GM23338 (cell line): Measurements from ENCODE around the gene YIPF3. TPM values are rescaled to one million over a fixed set of nuclear protein-coding genes. Genes with fewer than 3 reads are reported as not detected.

Experiments used
- ATAC-seq: fragments of 200-7000 bp; cut with Tn5 transposase; 3 replicates; pipeline ENCODE4 v1.9.1; 2020
- DNase-seq: peaks from one replicate; pipeline ENCODE4 v3.0.0-alpha.2; 2015; ENCODE audit warnings: low spot score
- H2AFZ ChIP-seq: fragments of 200-600 bp; sonication (generic); 2 replicates; pipeline ENCODE4 v1.8.0; 2016; ENCODE audit warnings: antibody characterized with exemption, mild to moderate bottlenecking, moderate library complexity
- H3F3A ChIP-seq: fragments of 200-600 bp; sonication (generic); replicated peaks from 2 replicates; pipeline ENCODE4 v1.8.0; 2017; ENCODE audit warnings: antibody characterized with exemption, mixed run types, low read depth
- H3K27ac ChIP-seq: fragments of 200-600 bp; sonication (generic); 2 replicates; pipeline ENCODE4 v1.6.1; 2016; ENCODE audit warnings: low read depth
- H3K27me3 ChIP-seq: fragments of 200-600 bp; sonication (generic); 2 replicates; pipeline ENCODE4 v1.8.0; 2016; ENCODE audit warnings: mild to moderate bottlenecking, mixed run types, moderate library complexity; ENCODE audit not compliant: insufficient read depth
- H3K36me3 ChIP-seq: fragments of 200-600 bp; sonication (generic); 2 replicates; pipeline ENCODE4 v1.8.0; 2016; ENCODE audit warnings: mild to moderate bottlenecking; ENCODE audit not compliant: insufficient read depth
- H3K4me1 ChIP-seq: fragments of 200-600 bp; sonication (generic); 2 replicates; pipeline ENCODE4 v1.8.0; 2016; ENCODE audit warnings: mild to moderate bottlenecking, moderate library complexity; ENCODE audit not compliant: insufficient read depth
- H3K4me2 ChIP-seq: fragments of 200-600 bp; sonication (generic); 2 replicates; pipeline ENCODE4 v1.7.1; 2017; ENCODE audit warnings: mixed run types
- H3K4me3 ChIP-seq: fragments of 200-600 bp; sonication (generic); 2 replicates; pipeline ENCODE4 v1.6.1; 2016; ENCODE audit warnings: mixed run types
- H3K79me2 ChIP-seq: fragments of 200-600 bp; sonication (generic); replicated peaks from 2 replicates; pipeline ENCODE4 v1.8.0; 2017; ENCODE audit warnings: mild to moderate bottlenecking; ENCODE audit not compliant: insufficient read depth
- H3K9me2 ChIP-seq: fragments of 200-600 bp; sonication (generic); 2 replicates; pipeline ENCODE4 v1.8.0; 2017; ENCODE audit not compliant: insufficient read depth
- H4K20me1 ChIP-seq: fragments of 200-600 bp; sonication (generic); replicated peaks from 2 replicates; pipeline ENCODE4 v1.8.0; 2017; ENCODE audit warnings: mild to moderate bottlenecking; ENCODE audit not compliant: insufficient read depth
- H3K27ac Mint-ChIP-seq: 2 replicates; pipeline ENCODE4 v1.8.0; 2020; ENCODE audit warnings: inconsistent platforms, mild to moderate bottlenecking, moderate library complexity, mixed read lengths
- H3K27me3 Mint-ChIP-seq: 3 replicates; pipeline ENCODE4 v1.8.0; 2022; ENCODE audit warnings: low read depth, mild to moderate bottlenecking, moderate library complexity, mixed read lengths, inconsistent platforms; ENCODE audit not compliant: insufficient read depth, poor library complexity
- H3K36me3 Mint-ChIP-seq: 3 replicates; pipeline ENCODE4 v1.8.0; 2021; ENCODE audit warnings: low read depth, mild to moderate bottlenecking, inconsistent platforms, moderate library complexity, mixed read lengths
- H3K4me1 Mint-ChIP-seq: 3 replicates; pipeline ENCODE4 v1.8.0; 2020; ENCODE audit warnings: mild to moderate bottlenecking, inconsistent platforms, mixed read lengths
- H3K4me3 Mint-ChIP-seq: 3 replicates; pipeline ENCODE4 v1.8.0; 2021; ENCODE audit warnings: moderate library complexity, mild to moderate bottlenecking, inconsistent platforms, mixed read lengths
- H3K9me3 Mint-ChIP-seq: 3 replicates; pipeline ENCODE4 v1.8.0; 2020; ENCODE audit warnings: moderate library complexity, mild to moderate bottlenecking, inconsistent platforms, mixed read lengths
- CREB1 ChIP-seq: fragments of 250-450 bp; sonication (Bioruptor Pico); IDR thresholded peaks from 2 replicates; pipeline ENCODE4 v1.5.0; 2020; ENCODE audit warnings: low read depth, mild to moderate bottlenecking, moderate library complexity
- CTCF ChIP-seq, 2 experiments: fragments of 200-600 bp in 1 of 2; sonication (generic) in 1 of 2; conservative IDR thresholded peaks; 2 replicates each; pipeline versions ENCODE4 v1.5.1 to v1.6.1; 2016 to 2017; ENCODE audit warnings: antibody characterized with exemption in 2 of 2, low read depth in 2 of 2, mild to moderate bottlenecking in 2 of 2, moderate library complexity in 1 of 2
- ETS1 ChIP-seq: IDR thresholded peaks from 2 replicates; pipeline ENCODE4 v1.6.1; 2016; ENCODE audit warnings: antibody characterized with exemption
- EZH2 ChIP-seq: fragments of 200-600 bp; sonication (generic); IDR thresholded peaks from one replicate; pipeline ENCODE4 v1.8.0; 2017; ENCODE audit warnings: antibody characterized with exemption, mild to moderate bottlenecking, low read depth; ENCODE audit not compliant: unreplicated experiment
- EZH2phosphoT487 ChIP-seq: fragments of 200-600 bp; sonication (generic); IDR thresholded peaks from one replicate; pipeline ENCODE4 v1.8.1; 2018; ENCODE audit warnings: antibody characterized with exemption; ENCODE audit not compliant: unreplicated experiment
- JUNB ChIP-seq: IDR thresholded peaks from one replicate; pipeline ENCODE4 v1.6.1; 2016; ENCODE audit warnings: antibody characterized with exemption; ENCODE audit not compliant: unreplicated experiment
- NANOG ChIP-seq: IDR thresholded peaks from 2 replicates; pipeline ENCODE4 v1.6.1; 2016; ENCODE audit warnings: antibody characterized with exemption, borderline replicate concordance
- POLR2AphosphoS5 ChIP-seq: IDR thresholded peaks from 2 replicates; pipeline ENCODE4 v1.6.1; 2016; ENCODE audit warnings: antibody characterized with exemption, low read depth
- REST ChIP-seq: IDR thresholded peaks from one replicate; pipeline ENCODE4 v1.6.1; 2018; ENCODE audit warnings: antibody characterized with exemption; ENCODE audit not compliant: unreplicated experiment
- STAT1 ChIP-seq: IDR thresholded peaks from one replicate; pipeline ENCODE4 v1.6.1; 2016; ENCODE audit warnings: antibody characterized with exemption; ENCODE audit not compliant: unreplicated experiment
- ZNF114 ChIP-seq: fragments of 250-450 bp; sonication (Bioruptor Pico); IDR thresholded peaks from 2 replicates; pipeline ENCODE4 v1.5.0; 2020; ENCODE audit warnings: mild to moderate bottlenecking, moderate library complexity
- ZNF331 ChIP-seq: fragments of 250-450 bp; sonication (Bioruptor Pico); IDR thresholded peaks from 2 replicates; pipeline ENCODE4 v1.5.0; 2020; ENCODE audit warnings: low read depth, mild to moderate bottlenecking, moderate library complexity
- ZNF462 ChIP-seq: fragments of 250-450 bp; sonication (Bioruptor Pico); IDR thresholded peaks from 2 replicates; pipeline ENCODE4 v1.5.0; 2020; ENCODE audit warnings: mild to moderate bottlenecking, moderate library complexity
- polyA plus RNA-seq: library from polyadenylated mRNA; unstranded; fragments of >200 nt; fragmentation: Nextera tagmentation; extraction: Ambion mirVana; gene quantifications from 2 replicates; pipeline ENCODE4 v1.2.1, GENCODE V29; 2016
- total RNA-seq: library from RNA; depleted of rRNA; stranded (reverse); fragments of >200 nt; shearing (Covaris generic); gene quantifications from 2 replicates; pipeline ENCODE4 v1.2.3, GENCODE V29; 2014

The YIPF3 gene
- total and polyA plus RNA-seq, 2 experiments from 2014 or later = 64.4 to 94.3 TPM

- Mint-ChIP-seq H3K36me3 (peaks cover 84% of the 10 kb centered on the region), H3K4me3 (no peak overlapping the region), H3K9me3 (no peaks in the 10 kb centered on the region), H3K27ac (no peak overlapping the region), H3K4me1 (no peaks in the 10 kb centered on the region), H3K27me3 (no peaks in the 10 kb centered on the region)
- Histone ChIP-seq H2AFZ (no peak overlapping the region), H3K79me2 (no peaks in the 10 kb centered on the region), H3K4me2 (no peak overlapping the region), H3K9me2 (no peaks in the 10 kb centered on the region), H3K4me1 (no peaks in the 10 kb centered on the region), H4K20me1 (peaks cover 28% of the 10 kb centered on the region), H3K27ac (no peak overlapping the region), H3F3A (0 out of 2 replicates have a peak, but pooled peaks cover 5% of the 10 kb centered on the region), H3K36me3 (peaks cover 93% of the 10 kb centered on the region), H3K27me3 (no peaks in the 10 kb centered on the region), H3K4me3 (no peak overlapping the region)
- TF ChIP-seq ZNF462 (CRISPR knock-in tag) = no peak
- no peak for TF ChIP-seq EZH2phosphoT487
- TF ChIP-seq EZH2 = no peak
- TF ChIP-seq REST = no peak
- no peak for TF ChIP-seq POLR2AphosphoS5
- no peak for TF ChIP-seq CTCF (conservative IDR thresholded peaks at IDR 0.05; ENCODE audit: low read depth in 2 of 2)
- TF ChIP-seq ZNF331 (CRISPR knock-in tag) = no peak
- TF ChIP-seq CREB1 (CRISPR knock-in tag) = no peak
- no peak for TF ChIP-seq ZNF114 (CRISPR knock-in tag)
- TF ChIP-seq ETS1 = no peak
- TF ChIP-seq NANOG = no peak
- TF ChIP-seq JUNB = no peak
- no peak for TF ChIP-seq STAT1
- no peak for DNase-seq
- ATAC-seq = no peak
Measured at GRCh38 chr6:43544461-43544860, 27.7 kb upstream of the YIPF3 start.
